ENCODE measurements around the gene WWOX.
A peak's percentile ranks its signal among the peaks of the same experiment; 100 is the strongest.
"Not testable (repeated sequence)": the region's sequence is repeated elsewhere in the genome, so short reads cannot be mapped to it uniquely, and the experiment has no call there.

Gene WWOX

GRCh38 chr16:78099271-78100111 is at the start of gene WWOX:
Gene WWOX (plus strand): TSS chr16:78099654.
- DNase-seq, result peak; percentile 92

- DNase-seq, result no peak
These were observed 48.6 kb upstream of the WWOX start for GRCh38 chr16:78050734-78051400.

- DNase-seq, result no peak
These were observed 41.5 kb upstream of the WWOX start for GRCh38 chr16:78057803-78058564.

GRCh38 chr16:78059806-78060205 is 39.6 kb upstream of the WWOX start:
- not testable (repeated sequence) for DNase-seq

GRCh38 chr16:78060295-78060694 is 39.2 kb upstream of the WWOX start:
- DNase-seq, result no peak

GRCh38 chr16:78060809-78061208 is 38.6 kb upstream of the WWOX start:
- no peak for DNase-seq

GRCh38 chr16:78065319-78065718 is 34.1 kb upstream of the WWOX start:
- no peak for DNase-seq

- no peak for DNase-seq
These were observed 29.5 kb upstream of the WWOX start for GRCh38 chr16:78069913-78070312.

GRCh38 chr16:78072275-78072674 is 27.2 kb upstream of the WWOX start:
- DNase-seq, result no peak

- no peak for DNase-seq
These were observed 23.7 kb upstream of the WWOX start for GRCh38 chr16:78075800-78076199.

GRCh38 chr16:78081341-78081740 is 18.1 kb upstream of the WWOX start:
- no peak for DNase-seq

- no peak for DNase-seq
These were observed 8.0 kb upstream of the WWOX start for GRCh38 chr16:78091419-78091818.

- DNase-seq, result no peak
These were observed 6.7 kb upstream of the WWOX start for GRCh38 chr16:78092758-78093157.

GRCh38 chr16:78094166-78094565 is 5.3 kb upstream of the WWOX start:
- no peak for DNase-seq

GRCh38 chr16:78094998-78095397 is 4.5 kb upstream of the WWOX start:
- DNase-seq, result no peak

- no peak for DNase-seq
These were observed 3.1 kb upstream of the WWOX start for GRCh38 chr16:78096386-78096785.

- DNase-seq, result no peak
These were observed 1.9 kb upstream of the WWOX start for GRCh38 chr16:78097548-78097947.

GRCh38 chr16:78098087-78098486 is 1.4 kb upstream of the WWOX start:
- DNase-seq, result no peak

- no peak for DNase-seq
These were observed 721 bp upstream of the WWOX start for GRCh38 chr16:78098595-78099270.

- DNase-seq, result no peak
These were observed 636 bp downstream of the WWOX start for GRCh38 chr16:78100112-78100467.

GRCh38 chr16:78102122-78102660 is 2.7 kb downstream of the WWOX start:
- no peak for DNase-seq

- DNase-seq, result no peak
These were observed 3.4 kb downstream of the WWOX start for GRCh38 chr16:78102865-78103264.

- DNase-seq, result no peak
These were observed 6.1 kb downstream of the WWOX start for GRCh38 chr16:78105517-78105916.

Measured in KG1 (cell line).